MM.1S (cell line): Measurements from ENCODE around the gene MRTFA.

ENCODE experiments used
- DNase-seq: peaks from one replicate; pipeline ENCODE4 v3.0.0-alpha.2; 2015
- H2AFZ ChIP-seq: fragments of 300-600 bp; sonication (generic); 2 replicates; pipeline ENCODE4 v1.6.0; 2016; ENCODE audit warnings: antibody characterized with exemption, low read length
- H3F3A ChIP-seq: fragments of 300-600 bp; sonication (generic); 2 replicates; pipeline ENCODE4 v1.6.1; 2016; ENCODE audit warnings: mild to moderate bottlenecking, antibody characterized with exemption, low read length, moderate library complexity, mixed read lengths; ENCODE audit not compliant: insufficient read depth
- H3K27ac ChIP-seq: fragments of 300-600 bp; sonication (generic); 2 replicates; pipeline ENCODE4 v1.5.1; 2016; ENCODE audit warnings: mild to moderate bottlenecking, low read length
- H3K27me3 ChIP-seq: fragments of 300-600 bp; sonication (generic); replicated peaks from 2 replicates; pipeline ENCODE4 v1.6.0; 2016; ENCODE audit warnings: low read length; ENCODE audit not compliant: insufficient read depth
- H3K36me3 ChIP-seq: fragments of 300-600 bp; sonication (generic); replicated peaks from 2 replicates; pipeline ENCODE4 v1.6.1; 2016; ENCODE audit warnings: mild to moderate bottlenecking, low read length, mixed read lengths; ENCODE audit not compliant: insufficient read depth
- H3K4me1 ChIP-seq: fragments of 300-600 bp; sonication (generic); 2 replicates; pipeline ENCODE4 v1.6.1; 2016; ENCODE audit warnings: low read length, mixed read lengths
- H3K4me2 ChIP-seq: fragments of 300-600 bp; sonication (generic); 2 replicates; pipeline ENCODE4 v1.6.0; 2016; ENCODE audit warnings: low read depth, low read length
- H3K4me3 ChIP-seq: fragments of 300-600 bp; sonication (generic); 2 replicates; pipeline ENCODE4 v1.5.1; 2016; ENCODE audit warnings: low read length, mixed read lengths
- H3K79me2 ChIP-seq: fragments of 300-600 bp; sonication (generic); 2 replicates; pipeline ENCODE4 v1.6.1; 2016; ENCODE audit warnings: mixed run types, low read length, mixed read lengths
- H3K9ac ChIP-seq: fragments of 300-600 bp; sonication (generic); 2 replicates; pipeline ENCODE4 v1.6.1; 2016; ENCODE audit warnings: low read length, mixed read lengths
- H3K9me2 ChIP-seq: fragments of 300-600 bp; sonication (generic); replicated peaks from 2 replicates; pipeline ENCODE4 v1.6.1; 2016; ENCODE audit warnings: mild to moderate bottlenecking, low read length, mixed read lengths; ENCODE audit not compliant: insufficient read depth
- H3K9me3 ChIP-seq: fragments of 300-600 bp; sonication (generic); replicated peaks from 2 replicates; pipeline ENCODE4 v1.6.1; 2016; ENCODE audit warnings: mild to moderate bottlenecking, low read length, mixed read lengths; ENCODE audit not compliant: insufficient read depth
- H4K20me1 ChIP-seq: fragments of 300-600 bp; sonication (generic); 2 replicates; pipeline ENCODE4 v1.6.1; 2016; ENCODE audit warnings: mild to moderate bottlenecking, low read length, moderate library complexity, mixed read lengths; ENCODE audit not compliant: insufficient read depth
- EZH2 ChIP-seq: fragments of 300-600 bp; sonication (generic); optimal IDR thresholded peaks from 2 replicates; pipeline ENCODE3; 2017; ENCODE audit warnings: low read depth, mild to moderate bottlenecking, antibody characterized with exemption, low read length, mixed read lengths
- EZH2phosphoT487 ChIP-seq: fragments of 300-600 bp; sonication (generic); IDR thresholded peaks from 2 replicates; pipeline ENCODE4 v1.6.1; 2018; ENCODE audit warnings: antibody characterized with exemption, low read length
- TF ChIP-seq, protein P1 (sequence below): fragments of 300-600 bp; sonication (generic); IDR thresholded peaks from 2 replicates; pipeline ENCODE4 v1.5.1; 2016; ENCODE audit warnings: antibody characterized with exemption, low read length, mixed read lengths

MRTFA gene

DNA sequence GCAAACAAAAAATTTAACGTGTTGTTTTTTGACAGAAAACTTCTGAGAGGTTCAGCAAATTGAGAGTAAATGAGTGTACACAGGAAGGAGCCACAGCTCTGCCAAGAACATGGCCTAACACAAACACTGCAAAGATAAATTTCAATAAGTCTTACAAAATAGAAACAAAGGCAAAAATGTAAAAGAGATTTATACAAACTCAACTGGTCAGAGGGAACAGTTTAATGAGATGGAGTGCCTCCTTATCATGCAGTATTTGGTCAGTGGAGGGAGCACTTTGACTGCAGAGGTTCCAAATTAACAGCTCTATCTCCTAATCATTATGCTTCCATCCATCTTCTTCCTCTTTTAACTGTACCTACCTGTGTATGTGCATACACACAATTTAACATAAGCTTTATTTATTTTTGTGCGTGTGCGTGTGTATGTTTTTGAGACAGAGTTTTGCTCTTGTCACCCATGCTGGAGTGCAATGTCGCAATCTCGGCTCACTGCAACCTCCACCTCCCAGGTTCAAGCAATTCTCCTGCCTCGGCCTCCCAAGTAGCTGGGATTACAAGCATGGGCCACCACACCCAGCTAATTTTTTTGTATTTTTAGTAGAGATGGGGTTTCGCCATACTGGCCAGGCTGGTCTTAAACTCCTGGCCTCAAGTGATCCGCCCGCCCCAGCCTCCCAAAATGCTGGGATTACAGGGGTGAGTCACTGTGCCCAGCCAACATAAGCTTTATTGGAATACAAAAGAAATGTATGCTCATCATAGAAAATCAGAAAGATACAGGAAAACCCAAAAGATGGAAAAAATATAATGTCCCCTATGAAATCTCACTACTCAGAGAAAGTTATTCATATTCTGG is 111.9 kb downstream of the MRTFA start:
- Histone ChIP-seq H3K4me3 (no peak overlapping the region), H3K9me2 (no peaks in the 10 kb centered on the region), H3K27me3 (no peaks in the 10 kb centered on the region), H3K27ac (no peak overlapping the region), H3K4me1 (no peaks in the 10 kb centered on the region), H4K20me1 (0 out of 2 replicates have a peak, but pooled peaks cover 3% of the 10 kb centered on the region), H3K79me2 (0 out of 2 replicates have a peak, but pooled peaks cover 12% of the 10 kb centered on the region), H3K36me3 (no peaks in the 10 kb centered on the region), H3K9ac (no peak overlapping the region), H3F3A (no peaks in the 10 kb centered on the region), H3K4me2 (no peak overlapping the region), H2AFZ (no peak overlapping the region), H3K9me3 (no peaks in the 10 kb centered on the region)
- TF ChIP-seq EZH2phosphoT487: no peak
- TF ChIP-seq, protein P1, sequence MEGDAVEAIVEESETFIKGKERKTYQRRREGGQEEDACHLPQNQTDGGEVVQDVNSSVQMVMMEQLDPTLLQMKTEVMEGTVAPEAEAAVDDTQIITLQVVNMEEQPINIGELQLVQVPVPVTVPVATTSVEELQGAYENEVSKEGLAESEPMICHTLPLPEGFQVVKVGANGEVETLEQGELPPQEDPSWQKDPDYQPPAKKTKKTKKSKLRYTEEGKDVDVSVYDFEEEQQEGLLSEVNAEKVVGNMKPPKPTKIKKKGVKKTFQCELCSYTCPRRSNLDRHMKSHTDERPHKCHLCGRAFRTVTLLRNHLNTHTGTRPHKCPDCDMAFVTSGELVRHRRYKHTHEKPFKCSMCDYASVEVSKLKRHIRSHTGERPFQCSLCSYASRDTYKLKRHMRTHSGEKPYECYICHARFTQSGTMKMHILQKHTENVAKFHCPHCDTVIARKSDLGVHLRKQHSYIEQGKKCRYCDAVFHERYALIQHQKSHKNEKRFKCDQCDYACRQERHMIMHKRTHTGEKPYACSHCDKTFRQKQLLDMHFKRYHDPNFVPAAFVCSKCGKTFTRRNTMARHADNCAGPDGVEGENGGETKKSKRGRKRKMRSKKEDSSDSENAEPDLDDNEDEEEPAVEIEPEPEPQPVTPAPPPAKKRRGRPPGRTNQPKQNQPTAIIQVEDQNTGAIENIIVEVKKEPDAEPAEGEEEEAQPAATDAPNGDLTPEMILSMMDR: no peak
- no peak for TF ChIP-seq EZH2
- DNase-seq: no peak

DNA sequence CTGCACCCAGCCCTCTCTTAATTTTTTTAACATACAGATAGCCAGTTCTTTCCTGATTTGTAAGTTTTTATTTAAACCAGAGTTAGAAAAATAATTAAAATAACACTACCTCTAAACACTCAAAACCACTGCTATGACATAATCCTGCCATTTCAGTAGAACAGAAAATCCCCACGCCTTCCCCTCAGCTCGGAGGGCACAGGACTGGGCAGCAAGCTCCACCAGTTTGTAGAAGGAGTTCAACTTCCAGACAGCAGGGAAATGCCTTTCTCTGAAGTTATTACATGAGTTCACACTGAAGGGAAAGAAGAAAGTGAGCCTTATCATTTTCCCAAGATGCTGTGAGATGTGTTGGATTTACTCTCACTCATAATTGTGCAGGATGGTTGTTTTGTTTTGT is 114.4 kb downstream of the MRTFA start:
- Histone ChIP-seq H3K36me3 (no peaks in the 10 kb centered on the region), H2AFZ (no peak overlapping the region), H3K4me2 (no peak overlapping the region), H3K27ac (no peak overlapping the region), H3K79me2 (0 out of 2 replicates have a peak, but pooled peaks cover 22% of the 10 kb centered on the region), H3K9ac (no peak overlapping the region), H3K4me3 (no peak overlapping the region), H4K20me1 (peaks cover 6% of the 10 kb centered on the region; the same call in 1 of the 2 replicates), H3F3A (no peaks in the 10 kb centered on the region), H3K4me1 (peaks cover 4% of the 10 kb centered on the region), H3K9me2 (no peaks in the 10 kb centered on the region), H3K9me3 (no peaks in the 10 kb centered on the region), H3K27me3 (no peaks in the 10 kb centered on the region)
- no peak for TF ChIP-seq EZH2phosphoT487
- TF ChIP-seq, protein P1: no peak
- no peak for TF ChIP-seq EZH2
- DNase-seq: no peak

DNA sequence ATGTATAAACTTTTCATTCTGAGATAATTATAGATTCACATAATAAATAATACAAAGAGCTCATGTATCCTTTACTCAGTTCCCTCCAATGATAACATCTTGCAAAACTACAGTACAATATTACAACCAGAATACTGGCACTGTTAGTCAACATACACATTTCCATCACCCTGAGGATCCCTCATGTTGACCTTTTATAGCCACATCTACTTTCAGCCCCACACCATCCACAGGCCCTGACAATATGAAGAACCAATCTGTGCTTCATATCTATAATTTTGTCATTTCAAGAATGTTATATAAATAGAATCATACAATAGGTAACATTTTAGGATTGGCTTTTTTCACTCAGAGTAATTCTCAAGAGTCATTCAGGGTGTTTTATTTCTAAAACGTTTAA is 115.5 kb downstream of the MRTFA start:
- H3K79me2 ChIP-seq: 0 out of 2 replicates have a peak, but pooled peaks cover 22% of the 10 kb centered on the region
- no peaks in the 10 kb centered on the region for H3K36me3 ChIP-seq
- H2AFZ ChIP-seq: no peak overlapping the region
- no peak for DNase-seq
- peaks cover 6% of the 10 kb centered on the region; the same call in 1 of the 2 replicates for H4K20me1 ChIP-seq
- TF ChIP-seq EZH2 (no peak), EZH2phosphoT487 (no peak)
- TF ChIP-seq, protein P1: no peak
- no peak overlapping the region for H3K4me2 ChIP-seq
- no peaks in the 10 kb centered on the region for H3K27me3 ChIP-seq
- H3K4me1 ChIP-seq: peaks cover 4% of the 10 kb centered on the region
- H3K9me3 ChIP-seq: no peaks in the 10 kb centered on the region
- H3K9me2 ChIP-seq: no peaks in the 10 kb centered on the region
- no peak overlapping the region for H3K27ac ChIP-seq
- H3K9ac ChIP-seq: no peak overlapping the region
- H3F3A ChIP-seq: no peaks in the 10 kb centered on the region
- no peak overlapping the region for H3K4me3 ChIP-seq
